Measurements from ENCODE around the gene CLMP. TPM values are rescaled to one million over a fixed set of nuclear protein-coding genes. Genes with fewer than 3 reads are reported as not detected.
A peak's percentile ranks its signal among the peaks of the same experiment; 100 is the strongest.

The CLMP gene
- total and polyA plus RNA-seq, 3 experiments from 2014 or later = 0.07 to 0.31 (median 0.09) TPM

DNA sequence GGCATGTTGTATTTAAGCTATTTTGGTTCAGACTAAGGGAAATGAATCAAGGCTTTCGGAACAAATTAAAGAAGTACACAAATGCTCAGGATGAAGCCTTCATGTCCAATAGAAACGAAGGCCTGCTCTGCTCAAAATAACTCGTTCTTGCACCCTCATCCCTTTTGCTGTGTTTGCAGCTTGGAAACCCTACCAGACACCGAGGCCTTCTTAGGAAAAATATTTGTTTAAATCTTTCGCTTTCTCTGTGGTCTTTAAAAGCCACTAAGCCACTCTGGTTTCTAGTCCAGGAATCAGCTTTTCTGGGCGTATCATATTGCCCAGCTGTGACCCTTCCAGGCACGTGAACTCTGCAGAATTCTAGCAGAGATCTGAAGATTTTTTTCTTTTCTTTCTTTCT is 72.2 kb downstream of the CLMP start:
- peaks cover 0 to 5% (median 0%) of the 10 kb centered on the region in 3 donors for H3K4me1 Mint-ChIP-seq
- ChIA-PET POLR2A (no interaction called here), CTCF (interaction anchor here (1.2 kb wide), 1 partner anchor 139 kb away, joined by 3 read pairs; no protein-coding TSS in a partner anchor)
- no peaks in the 10 kb centered on the region for H3K36me3 ChIP-seq (ENCODE audit: insufficient read depth, low read length)
- no peak overlapping the region for H3K4me3 Mint-ChIP-seq
- H3K4me1 ChIP-seq (ENCODE audit: insufficient read depth, low read length) = no peaks in the 10 kb centered on the region
- H3K27ac Mint-ChIP-seq = peak overlapping the region in 1 of 8 donors; percentile 33
- H3K27me3 ChIP-seq (ENCODE audit: insufficient read depth, low read length, poor library complexity, severe bottlenecking) = no peaks in the 10 kb centered on the region
- DNase-seq = no peak
- H3K9me3 ChIP-seq (ENCODE audit: low read length) = no peaks in the 10 kb centered on the region
- peaks cover 0 to 2% (median 0%) of the 10 kb centered on the region in 3 donors for H3K36me3 Mint-ChIP-seq
- H3K27me3 Mint-ChIP-seq = peaks cover 8 to 23% of the 10 kb centered on the region in 2 donors
- no peak overlapping the region for H3K4me3 ChIP-seq (ENCODE audit: low read length)
- no peaks in the 10 kb centered on the region for H3K9me3 Mint-ChIP-seq
- H3K27ac ChIP-seq (ENCODE audit: low read depth, low read length) = no peak overlapping the region

DNA sequence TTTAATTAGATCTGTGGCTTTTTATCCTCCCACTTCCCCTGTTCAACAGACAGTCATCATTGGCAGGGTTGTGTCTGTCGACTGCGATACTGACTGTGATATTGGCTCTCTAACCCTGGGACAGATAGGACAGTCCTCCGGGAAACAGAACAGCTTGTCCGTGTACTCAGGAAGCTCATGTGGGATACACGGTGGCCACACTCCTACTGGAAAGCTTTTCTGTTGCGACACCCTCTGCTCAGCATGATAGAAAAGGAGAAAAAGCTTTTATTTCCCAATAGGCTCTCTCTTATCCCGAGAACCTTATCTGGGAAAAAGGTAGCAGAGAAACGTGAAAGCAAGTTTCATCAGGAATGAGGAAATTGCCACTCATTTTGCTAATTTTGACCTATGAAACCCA is 72.7 kb downstream of the CLMP start:
- no peaks in the 10 kb centered on the region for H3K4me1 ChIP-seq (ENCODE audit: insufficient read depth, low read length)
- H3K27ac ChIP-seq (ENCODE audit: low read depth, low read length) = no peak overlapping the region
- Mint-ChIP-seq H3K27me3 (peaks cover 8 to 23% of the 10 kb centered on the region in 2 donors), H3K27ac (peak overlapping the region in 1 of 8 donors; percentile 33), H3K4me1 (peaks cover 0 to 5% (median 0%) of the 10 kb centered on the region in 3 donors), H3K9me3 (no peaks in the 10 kb centered on the region), H3K36me3 (peaks cover 0 to 2% (median 0%) of the 10 kb centered on the region in 3 donors), H3K4me3 (no peak overlapping the region)
- ChIA-PET CTCF (no interaction called here), POLR2A (no interaction called here)
- no peaks in the 10 kb centered on the region for H3K9me3 ChIP-seq (ENCODE audit: low read length)
- no peak for DNase-seq
- H3K4me3 ChIP-seq (ENCODE audit: low read length) = no peak overlapping the region
- no peaks in the 10 kb centered on the region for H3K36me3 ChIP-seq (ENCODE audit: insufficient read depth, low read length)
- no peaks in the 10 kb centered on the region for H3K27me3 ChIP-seq (ENCODE audit: insufficient read depth, low read length, poor library complexity, severe bottlenecking)

DNA sequence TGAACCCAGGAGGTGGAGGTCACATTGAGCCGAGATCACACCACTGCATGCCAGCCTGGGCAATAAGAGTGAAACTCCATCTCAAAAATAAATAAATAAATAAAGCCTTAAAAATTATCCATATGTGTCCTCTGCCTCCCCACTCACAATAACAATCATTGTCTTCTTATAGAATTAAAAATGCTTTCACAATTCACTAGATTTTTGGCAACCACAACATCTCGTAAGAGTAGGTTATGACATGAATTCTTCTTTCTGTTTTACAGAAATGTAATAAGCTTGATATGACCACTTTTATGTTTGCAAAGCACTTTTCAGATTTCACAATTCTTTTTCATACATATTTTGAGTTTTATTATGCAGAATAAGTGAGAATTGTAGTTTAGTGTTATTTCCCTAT is 78.6 kb downstream of the CLMP start:
- Mint-ChIP-seq H3K36me3 (peaks cover 0 to 3% (median 0%) of the 10 kb centered on the region in 3 donors), H3K4me3 (no peak overlapping the region), H3K9me3 (peaks cover 0 to 3% (median 0%) of the 10 kb centered on the region in 5 donors), H3K27ac (no peak overlapping the region), H3K27me3 (peaks cover 7 to 9% of the 10 kb centered on the region in 2 donors), H3K4me1 (peaks cover 0 to 5% (median 2%) of the 10 kb centered on the region in 3 donors)
- CTCF ChIA-PET = interaction anchor here (1.1 to 1.4 kb wide), 4 partner anchors 10 to 145 kb away, joined by 3 to 4 read pairs (median 3); no protein-coding TSS in a partner anchor
- Histone ChIP-seq H3K9me3 (ENCODE audit: low read length) (no peaks in the 10 kb centered on the region), H3K27me3 (ENCODE audit: insufficient read depth, low read length, poor library complexity, severe bottlenecking) (no peaks in the 10 kb centered on the region), H3K36me3 (ENCODE audit: insufficient read depth, low read length) (no peaks in the 10 kb centered on the region), H3K27ac (ENCODE audit: low read depth, low read length) (no peak overlapping the region), H3K4me1 (ENCODE audit: insufficient read depth, low read length) (no peaks in the 10 kb centered on the region), H3K4me3 (ENCODE audit: low read length) (no peak overlapping the region)
- POLR2A ChIA-PET = no interaction called here
- DNase-seq = no peak

DNA sequence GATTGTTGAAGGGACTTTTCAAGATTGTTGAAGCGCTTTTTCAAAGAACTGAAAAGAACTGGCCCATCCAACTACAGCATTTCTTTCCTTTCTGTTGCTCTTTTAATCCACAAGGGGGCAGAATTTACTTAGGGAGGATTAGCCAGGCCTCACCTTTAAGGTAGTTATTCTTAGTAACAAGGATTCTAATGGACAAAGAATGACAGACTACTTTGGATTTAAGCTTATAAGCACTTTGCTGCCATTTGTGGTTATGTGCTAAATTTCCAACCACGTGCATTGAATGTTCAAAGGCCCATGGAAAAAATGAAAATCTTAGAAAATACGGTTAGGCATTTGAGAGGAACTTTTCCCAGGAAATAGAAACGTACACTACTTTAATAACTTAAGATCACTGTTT is 83.6 kb downstream of the CLMP start:
- H3K4me3 Mint-ChIP-seq = no peak overlapping the region
- H3K36me3 ChIP-seq (ENCODE audit: insufficient read depth, low read length) = no peaks in the 10 kb centered on the region
- DNase-seq = peak in 2 of 5 donors; percentile 33 to 39
- H3K27me3 Mint-ChIP-seq = peaks cover 0 to 6% of the 10 kb centered on the region in 2 donors
- H3K27me3 ChIP-seq (ENCODE audit: insufficient read depth, low read length, poor library complexity, severe bottlenecking) = no peaks in the 10 kb centered on the region
- peaks cover 5 to 12% (median 5%) of the 10 kb centered on the region in 3 donors for H3K4me1 Mint-ChIP-seq
- peaks cover 0 to 5% (median 0%) of the 10 kb centered on the region in 3 donors for H3K36me3 Mint-ChIP-seq
- H3K4me3 ChIP-seq (ENCODE audit: low read length) = no peak overlapping the region
- no peaks in the 10 kb centered on the region for H3K9me3 ChIP-seq (ENCODE audit: low read length)
- ChIA-PET CTCF (interaction anchor here (0.5 to 14.0 kb wide), 19 partner anchors 8 to 324 kb away, joined by 3 to 128 read pairs (median 4); partner anchors contain the start of gene HSPA8), POLR2A (no interaction called here)
- H3K4me1 ChIP-seq (ENCODE audit: insufficient read depth, low read length) = no peaks in the 10 kb centered on the region
- H3K27ac Mint-ChIP-seq = no peak overlapping the region
- peaks cover 0 to 3% (median 0%) of the 10 kb centered on the region in 5 donors for H3K9me3 Mint-ChIP-seq
- H3K27ac ChIP-seq (ENCODE audit: low read depth, low read length) = no peak overlapping the region

DNA sequence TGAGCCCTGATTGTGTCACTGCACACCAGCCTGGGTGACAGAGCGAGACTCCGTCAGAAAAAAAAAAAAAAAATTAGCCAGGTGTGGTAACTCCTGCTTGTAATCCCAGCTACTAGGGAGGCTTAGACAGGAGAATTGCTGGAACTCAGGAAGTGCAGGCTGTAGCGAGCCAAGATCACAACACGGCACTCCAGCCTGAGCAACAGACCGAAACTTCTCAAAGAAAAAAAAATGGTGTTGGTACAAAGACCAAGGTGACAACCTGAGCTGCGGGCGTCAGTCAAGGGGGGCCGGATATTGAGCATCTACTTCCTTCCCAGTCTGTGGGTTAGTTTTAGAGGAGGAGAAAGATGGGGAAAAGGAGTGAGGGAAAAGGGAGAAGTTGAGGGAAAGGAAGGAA is 84.7 kb downstream of the CLMP start:
- H3K4me1 Mint-ChIP-seq = peaks cover 5 to 12% (median 5%) of the 10 kb centered on the region in 3 donors
- no peaks in the 10 kb centered on the region for H3K27me3 ChIP-seq (ENCODE audit: insufficient read depth, low read length, poor library complexity, severe bottlenecking)
- H3K9me3 Mint-ChIP-seq = no peaks in the 10 kb centered on the region
- no peak overlapping the region for H3K27ac ChIP-seq (ENCODE audit: low read depth, low read length)
- H3K27me3 Mint-ChIP-seq = peaks cover 0 to 3% of the 10 kb centered on the region in 2 donors
- peak overlapping the region in 6 of 8 donors; percentile 6 to 82 (median 38) for H3K27ac Mint-ChIP-seq
- CTCF ChIA-PET = interaction anchor here (0.7 to 14.0 kb wide), 13 partner anchors 10 to 151 kb away, joined by 3 to 128 read pairs (median 6); partner anchors contain the start of gene HSPA8
- H3K9me3 ChIP-seq (ENCODE audit: low read length) = no peaks in the 10 kb centered on the region
- peaks cover 0 to 3% (median 0%) of the 10 kb centered on the region in 3 donors for H3K36me3 Mint-ChIP-seq
- H3K4me1 ChIP-seq (ENCODE audit: insufficient read depth, low read length) = no peaks in the 10 kb centered on the region
- peak overlapping the region; percentile 15 to 74 (median 55) for H3K4me3 Mint-ChIP-seq
- no peaks in the 10 kb centered on the region for H3K36me3 ChIP-seq (ENCODE audit: insufficient read depth, low read length)
- POLR2A ChIA-PET = interaction anchor here (0.7 to 1.9 kb wide), 2 partner anchors 49 to 50 kb away, joined by 4 to 7 read pairs; partner anchors contain the start of gene HSPA8
- DNase-seq = no peak
- H3K4me3 ChIP-seq (ENCODE audit: low read length) = no peak overlapping the region

DNA sequence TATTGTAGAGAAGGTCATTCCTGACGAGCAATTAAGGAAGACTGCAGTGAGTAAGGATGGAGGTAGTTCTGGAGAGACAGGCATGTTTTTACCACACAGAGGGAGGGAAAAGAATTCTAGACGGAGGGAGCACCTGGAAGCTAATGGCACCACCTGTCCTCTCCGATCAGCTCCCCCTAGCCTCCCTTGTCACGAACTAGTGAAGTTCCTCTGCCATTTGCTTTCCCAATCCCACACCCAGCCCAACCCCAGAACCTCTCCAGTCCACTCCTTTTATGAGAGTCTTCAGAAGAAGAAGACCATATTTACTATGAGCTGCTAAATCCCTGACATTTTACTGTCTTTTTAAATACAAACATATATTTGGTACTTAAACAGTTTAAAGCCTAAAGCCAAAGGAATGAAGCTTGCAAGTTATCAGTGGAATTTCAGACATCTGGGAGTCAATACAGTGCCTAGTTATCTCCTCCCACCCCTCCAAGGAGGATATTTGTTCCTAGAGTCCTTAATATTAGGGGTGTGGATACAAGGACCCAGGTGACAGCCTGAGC is 87.0 kb downstream of the CLMP start:
- Mint-ChIP-seq H3K4me1 (peaks cover 9 to 18% (median 9%) of the 10 kb centered on the region in 3 donors), H3K27ac (peak overlapping the region in 1 of 8 donors; percentile 75), H3K36me3 (peaks cover 0 to 5% (median 0%) of the 10 kb centered on the region in 3 donors), H3K4me3 (no peak overlapping the region), H3K27me3 (peaks cover 0 to 3% of the 10 kb centered on the region in 2 donors), H3K9me3 (no peaks in the 10 kb centered on the region)
- no peak overlapping the region for H3K4me3 ChIP-seq (ENCODE audit: low read length)
- H3K27me3 ChIP-seq (ENCODE audit: insufficient read depth, low read length, poor library complexity, severe bottlenecking) = no peaks in the 10 kb centered on the region
- no peak for DNase-seq
- peaks cover 6% of the 10 kb centered on the region for H3K4me1 ChIP-seq (ENCODE audit: insufficient read depth, low read length)
- H3K9me3 ChIP-seq (ENCODE audit: low read length) = no peaks in the 10 kb centered on the region
- ChIA-PET POLR2A (no interaction called here), CTCF (interaction anchor here (0.7 to 14.0 kb wide), 3 partner anchors 53 to 154 kb away, joined by 3 to 128 read pairs (median 110); no protein-coding TSS in a partner anchor)
- no peaks in the 10 kb centered on the region for H3K36me3 ChIP-seq (ENCODE audit: insufficient read depth, low read length)
- H3K27ac ChIP-seq (ENCODE audit: low read depth, low read length) = no peak overlapping the region

DNA sequence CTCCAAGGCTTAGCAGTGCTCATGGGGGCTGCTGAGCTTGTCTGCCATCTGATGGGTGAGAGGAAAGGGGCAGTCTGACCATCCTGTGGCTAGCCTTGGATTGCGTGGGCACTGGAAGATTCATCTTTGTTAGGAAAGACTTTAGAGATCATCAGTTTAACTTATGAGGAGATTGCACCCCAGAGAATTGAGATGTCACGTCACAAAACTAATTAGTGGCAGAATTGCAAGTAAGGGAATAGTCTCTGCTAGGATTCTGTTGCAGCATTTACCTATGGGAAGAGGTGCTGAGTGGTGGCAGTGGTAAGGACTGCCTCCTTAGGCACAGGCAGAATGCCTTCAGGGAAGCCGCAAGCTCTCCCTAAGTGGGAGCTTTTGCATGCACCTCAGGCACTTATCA is 90.4 kb downstream of the CLMP start:
- H3K4me1 ChIP-seq (ENCODE audit: insufficient read depth, low read length) = peaks cover 9% of the 10 kb centered on the region
- ChIA-PET POLR2A (interaction anchor here (1.5 kb wide), 1 partner anchor 44 kb away, joined by 5 read pairs; no protein-coding TSS in a partner anchor), CTCF (interaction anchor here (1.5 to 14.0 kb wide), 7 partner anchors 12 to 157 kb away, joined by 5 to 128 read pairs (median 35); partner anchors contain the start of gene HSPA8)
- Mint-ChIP-seq H3K4me1 (peaks cover 11 to 17% (median 15%) of the 10 kb centered on the region in 3 donors), H3K27ac (no peak overlapping the region), H3K4me3 (no peak overlapping the region), H3K9me3 (no peaks in the 10 kb centered on the region), H3K27me3 (peaks cover 0 to 3% of the 10 kb centered on the region in 2 donors), H3K36me3 (peaks cover 0 to 5% (median 0%) of the 10 kb centered on the region in 3 donors)
- no peak overlapping the region for H3K27ac ChIP-seq (ENCODE audit: low read depth, low read length)
- H3K9me3 ChIP-seq (ENCODE audit: low read length) = no peaks in the 10 kb centered on the region
- no peak overlapping the region for H3K4me3 ChIP-seq (ENCODE audit: low read length)
- no peaks in the 10 kb centered on the region for H3K36me3 ChIP-seq (ENCODE audit: insufficient read depth, low read length)
- no peaks in the 10 kb centered on the region for H3K27me3 ChIP-seq (ENCODE audit: insufficient read depth, low read length, poor library complexity, severe bottlenecking)
- DNase-seq = no peak

All from CD8-positive, alpha-beta memory T cell (primary cell).